H1 (cell line): Measurements from ENCODE around the gene DBNL. TPM values are rescaled to one million over a fixed set of nuclear protein-coding genes. Genes with fewer than 3 reads are reported as not detected.

ENCODE experiments used
- JUN ChIP-seq: IDR thresholded peaks from 2 replicates; pipeline ENCODE4 v1.6.1; 2011; ENCODE audit warnings: low read depth, mild to moderate bottlenecking, improper control_type of control experiment, low read length
- JUND ChIP-seq: IDR thresholded peaks from 2 replicates; pipeline ENCODE4 v1.6.1; 2011; ENCODE audit warnings: mild to moderate bottlenecking, improper control_type of control experiment, low read length
- polyA plus RNA-seq, 7 experiments: library from polyadenylated mRNA; depleted of rRNA in 3 of 7; stranded (reverse) in 5 of 7; unstranded in 2 of 7; fragments of >200 nt in 5 of 7; fragments of 200-250 nt in 2 of 7; gene quantifications; 1 replicate in 5 of 7; 2 replicates in 1 of 7; 4 replicates in 1 of 7; pipeline versions ENCODE4 v1.2.1 to v1.2.3, GENCODE V29; 2011 to 2013; ENCODE audit warnings: missing spikeins in 2 of 7, mixed read lengths in 2 of 7
- total RNA-seq: library from RNA; stranded (reverse); fragmentation: NEBNext Ultra II Directional; extraction: Animal tissue kit (Norgen Biotek cat#: 25700); gene quantifications from 2 replicates; pipeline ENCODE4 v1.2.1, GENCODE V29; 2021

DBNL gene
- total and polyA plus RNA-seq, 2 of the 8 experiments (the other 6 are each of a cell fraction or from before 2014, with no cell fraction given): 30.9 to 56.6 TPM

GRCh38 chr7:44063547-44063893, 19.0 kb downstream of the DBNL start (continued):
- no peak for TF ChIP-seq JUN
- TF ChIP-seq JUND: no peak
